B cell (primary cell): Measurements from ENCODE around the gene LNX1.

ENCODE experiments used
- CTCF ChIP-seq: fragments of 200-600 bp; IDR thresholded peaks from one replicate; pipeline ENCODE4 v1.8.0; 2022; ENCODE audit warnings: antibody characterized with exemption, mild to moderate bottlenecking
- EZH2 ChIP-seq: IDR thresholded peaks from 2 replicates; pipeline ENCODE4 v1.6.1; 2012; ENCODE audit warnings: borderline replicate concordance, low read depth, mild to moderate bottlenecking, moderate library complexity, low read length; ENCODE audit not compliant: insufficient read depth, poor library complexity, severe bottlenecking

GRCh38 chr4:53532521-53532920, 58.8 kb downstream of the LNX1 start:
- no peak for TF ChIP-seq CTCF
- no peak for TF ChIP-seq EZH2
